ENCODE data around the gene CD2.

Gene CD2

DNA sequence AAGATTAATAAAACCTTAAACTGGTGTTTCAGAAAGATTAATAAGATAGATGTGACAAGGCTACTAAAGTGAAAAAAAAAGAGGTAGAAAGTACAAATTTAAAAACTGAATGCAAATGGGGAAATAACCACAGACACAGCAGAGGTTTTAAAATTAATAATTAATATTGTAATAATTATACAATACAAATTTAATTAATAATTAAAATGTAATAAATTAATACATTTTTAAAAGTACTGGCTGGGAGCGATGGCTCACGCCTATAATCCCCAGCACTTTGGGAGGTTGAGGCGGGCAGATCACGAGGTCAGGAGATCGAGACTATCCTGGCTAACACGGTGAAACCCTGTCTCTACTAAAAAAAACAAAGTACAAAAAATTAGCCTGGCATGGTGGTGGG lies 26.8 kb downstream of the CD2 start:
- no peak for DNase-seq

DNA sequence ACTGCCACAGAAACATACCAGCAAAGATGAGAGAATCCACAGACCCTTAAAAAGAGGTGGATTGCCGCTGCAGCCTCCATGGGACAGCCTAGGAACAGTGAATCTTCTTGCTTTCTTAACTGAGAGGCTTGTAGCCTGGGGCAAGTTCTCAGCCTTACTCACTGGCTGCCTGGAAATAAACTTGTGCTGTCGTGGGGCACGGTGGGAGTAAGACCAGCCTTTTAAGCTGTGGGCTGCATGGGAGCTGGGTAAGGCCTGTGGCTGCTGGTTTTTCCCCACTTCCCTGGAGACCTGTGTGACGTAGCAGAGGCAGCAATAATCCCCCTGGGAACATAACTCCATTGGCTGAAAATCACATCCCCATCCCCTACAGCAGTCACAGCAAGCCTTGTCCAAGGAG lies 30.8 kb downstream of the CD2 start:
- no peak for DNase-seq

GRCh38 chr1:116786049-116786448 lies 31.8 kb downstream of the CD2 start:
- no peak for DNase-seq

DNA sequence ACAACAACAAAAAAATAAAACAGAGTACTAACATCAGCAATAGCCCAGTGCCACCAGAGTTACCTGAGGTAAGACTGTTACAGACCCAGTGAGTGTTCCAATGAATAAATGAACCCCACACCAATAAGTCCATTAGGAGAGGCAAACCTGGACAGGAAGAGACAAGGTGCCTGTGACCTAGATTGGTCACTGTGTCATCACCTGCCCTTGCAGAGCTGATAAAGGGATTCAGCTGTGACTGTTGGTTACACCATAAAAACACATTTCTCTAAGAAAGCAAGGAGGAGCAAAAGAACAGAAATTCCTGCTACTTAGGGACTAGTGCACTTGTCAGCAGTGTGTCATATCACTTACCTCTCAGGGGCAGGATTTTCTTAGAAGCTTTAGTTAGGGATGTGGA lies 37.5 kb downstream of the CD2 start:
- no peak for DNase-seq

- no peak for DNase-seq
These were observed 39.2 kb downstream of the CD2 start for GRCh38 chr1:116793357-116793935.

GRCh38 chr1:116794371-116794770 lies 40.1 kb downstream of the CD2 start:
- DNase-seq = no peak

GRCh38 chr1:116794804-116795481 lies 40.7 kb downstream of the CD2 start:
- DNase-seq = no peak

DNA sequence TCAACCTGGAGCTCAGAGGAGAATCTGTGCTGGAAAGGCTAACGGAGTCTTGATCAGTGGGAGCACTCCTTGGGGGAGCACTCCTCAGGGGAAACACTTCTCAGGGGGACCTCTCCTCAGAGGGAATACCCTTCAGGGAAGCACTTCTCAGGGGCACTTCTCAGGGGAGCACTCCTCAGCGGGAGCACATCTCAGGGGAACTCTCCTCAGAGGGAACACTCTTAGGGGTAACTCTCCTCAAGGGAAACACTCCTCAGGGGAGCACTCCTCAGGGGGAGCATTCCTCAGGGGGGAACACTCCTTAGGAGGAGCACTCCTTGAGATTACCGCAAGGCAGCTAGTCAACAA lies 41.2 kb downstream of the CD2 start:
- DNase-seq = no peak

GRCh38 chr1:116804736-116805135 lies 50.5 kb downstream of the CD2 start:
- no peak for DNase-seq

DNA sequence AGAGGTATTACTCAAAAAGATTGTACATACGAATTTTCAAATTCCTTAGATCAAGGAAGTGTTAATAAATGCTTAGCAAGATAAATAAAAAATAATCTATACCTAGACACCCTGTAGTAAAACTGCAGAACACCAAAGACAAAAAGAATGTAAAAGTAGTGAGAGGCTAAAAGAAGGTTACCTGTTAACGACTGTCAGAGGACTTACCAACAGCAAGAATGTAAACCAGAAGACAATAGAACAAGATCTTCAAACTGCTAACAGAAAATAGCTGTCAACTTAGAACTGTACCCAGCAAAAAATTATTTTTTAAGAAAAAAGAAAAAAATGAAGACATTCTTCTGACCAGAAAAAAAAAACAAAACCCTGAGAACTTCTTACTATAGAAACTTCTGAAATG lies 51.2 kb downstream of the CD2 start:
- no peak for DNase-seq

- DNase-seq = no peak
These were observed 52.0 kb downstream of the CD2 start for GRCh38 chr1:116806245-116806644.

DNA sequence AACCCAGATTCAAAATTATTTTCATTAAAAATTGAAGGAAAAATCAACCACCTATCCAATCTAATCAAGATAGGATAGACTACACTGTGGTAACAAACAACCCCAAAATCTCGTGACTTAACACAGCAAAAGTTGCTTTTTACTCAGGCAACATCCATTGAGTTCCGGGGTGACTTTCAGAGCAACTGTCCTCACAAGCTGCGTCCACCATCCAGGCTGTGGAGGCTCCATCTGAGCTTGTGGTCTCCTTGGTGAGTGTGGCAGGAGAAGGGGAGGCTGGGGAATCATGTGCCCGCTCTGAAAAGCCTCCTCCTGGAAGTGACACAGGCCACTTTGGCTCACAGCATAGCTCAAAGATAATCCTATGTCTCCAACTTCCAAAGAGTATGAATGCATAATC lies 52.4 kb downstream of the CD2 start:
- no peak for DNase-seq

GRCh38 chr1:116807394-116808199 lies 53.4 kb downstream of the CD2 start:
- no peak for DNase-seq

DNA sequence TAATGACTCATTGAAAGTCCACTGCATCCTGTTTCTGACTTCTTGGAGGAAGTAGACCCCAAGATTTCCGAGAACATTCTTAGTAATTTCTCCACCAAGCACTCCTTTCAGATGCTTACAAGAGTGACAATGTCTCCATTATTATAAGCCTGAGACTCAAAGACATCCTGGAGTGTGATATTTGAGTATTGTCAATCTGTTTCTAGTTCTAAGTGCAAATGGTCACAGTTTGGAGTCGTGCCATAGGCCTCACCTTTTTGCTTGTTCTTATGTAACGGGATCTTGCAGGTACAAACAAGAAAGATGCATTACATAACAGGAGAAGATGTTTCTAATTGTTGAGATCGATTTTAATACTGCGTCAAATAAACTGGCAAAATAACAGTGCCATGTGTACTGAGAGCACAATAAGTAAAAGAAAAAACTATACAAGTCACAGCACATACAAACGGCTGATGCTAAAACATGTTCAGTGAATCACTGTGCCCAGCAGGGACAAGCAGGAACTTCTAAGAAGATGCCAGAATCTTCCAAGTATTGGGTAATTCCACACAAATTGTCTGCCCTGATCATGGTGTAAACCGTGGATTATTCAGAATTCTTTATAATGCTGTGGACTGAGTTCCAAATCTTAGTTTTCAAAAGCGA lies 54.1 kb downstream of the CD2 start:
- no peak for DNase-seq

- DNase-seq = no peak
These were observed 54.7 kb downstream of the CD2 start for GRCh38 chr1:116808848-116809508.

DNA sequence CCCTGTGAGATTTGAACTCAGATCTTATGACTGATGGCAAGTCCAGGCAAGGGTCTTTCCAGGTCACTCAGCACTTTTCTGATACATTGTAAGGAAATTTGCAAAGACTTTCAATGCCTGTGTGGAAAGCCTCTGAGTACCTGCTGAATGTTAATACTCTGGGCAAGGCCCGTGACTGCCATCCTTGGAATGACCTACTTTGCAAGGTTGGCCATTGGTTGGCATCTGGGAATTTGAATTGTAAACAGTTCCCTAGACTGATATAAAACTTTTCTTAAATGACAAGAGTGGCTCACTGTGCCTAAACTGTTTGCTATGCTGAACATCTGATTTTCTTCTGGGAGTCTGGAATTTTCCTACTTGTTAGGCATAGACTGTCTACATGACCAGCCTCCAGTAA lies 57.1 kb downstream of the CD2 start:
- DNase-seq = no peak

- DNase-seq = no peak
These were observed 60.9 kb downstream of the CD2 start for GRCh38 chr1:116814926-116815723.

GRCh38 chr1:116817582-116818064 lies 63.4 kb downstream of the CD2 start:
- DNase-seq = no peak
